ENCODE data around the gene ANXA4. TPM values are rescaled to one million over a fixed set of nuclear protein-coding genes. Genes with fewer than 3 reads are reported as not detected.
"Not testable (repeated sequence)": the region's sequence is repeated elsewhere in the genome, so short reads cannot be mapped to it uniquely, and the experiment has no call there.

Gene ANXA4
- polyA plus RNA-seq, 2 donors = 25.7 to 57.0 TPM

- H3K4me1 ChIP-seq (ENCODE audit: control insufficient read depth in 2 of 2, insufficient read depth in 2 of 2, low read length in 1 of 2) = no peaks in the 10 kb centered on the region
- no peak overlapping the region for H3K27ac ChIP-seq (ENCODE audit: low read depth in 2 of 2, low read length in 1 of 2)
- no peaks in the 10 kb centered on the region for H3K9me3 ChIP-seq (ENCODE audit: control insufficient read depth in 2 of 2, insufficient read depth in 1 of 2, low read depth in 1 of 2, low read length in 1 of 2)
- H3K4me3 ChIP-seq (ENCODE audit: low read depth in 1 of 2, low read length in 2 of 2) = no peak overlapping the region
- 62 to 69% methylated on average over 3 of the region's 3 CpGs for WGBS, 2 donors
- no peaks in the 10 kb centered on the region for H3K36me3 ChIP-seq (ENCODE audit: control insufficient read depth in 2 of 2, insufficient read depth in 2 of 2, low read length in 1 of 2)
- H3K27me3 ChIP-seq (ENCODE audit: control insufficient read depth in 1 of 2, insufficient read depth in 2 of 2, low read length in 2 of 2) = no peaks in the 10 kb centered on the region
Observed at GRCh38 chr2:69703189-69703588, 38.7 kb upstream of the ANXA4 start.

- Histone ChIP-seq H3K27ac (ENCODE audit: low read depth in 2 of 2, low read length in 1 of 2) (peak overlapping the region; percentile 45 to 63), H3K4me3 (ENCODE audit: low read depth in 1 of 2, low read length in 2 of 2) (no peak overlapping the region)
- WGBS, 2 donors = 51 to 70% methylated on average over 5 of the region's 5 CpGs
Observed at GRCh38 chr2:69704446-69704845, 37.5 kb upstream of the ANXA4 start.

GRCh38 chr2:69709290-69709689 lies 32.6 kb upstream of the ANXA4 start:
- Histone ChIP-seq H3K4me1 (ENCODE audit: control insufficient read depth in 2 of 2, insufficient read depth in 2 of 2, low read length in 1 of 2) (peaks cover 0 to under 1% of the 10 kb centered on the region in 2 donors), H3K9me3 (ENCODE audit: control insufficient read depth in 2 of 2, insufficient read depth in 1 of 2, low read depth in 1 of 2, low read length in 1 of 2) (no peaks in the 10 kb centered on the region), H3K27ac (ENCODE audit: low read depth in 2 of 2, low read length in 1 of 2) (no peak overlapping the region), H3K4me3 (ENCODE audit: low read depth in 1 of 2, low read length in 2 of 2) (no peak overlapping the region), H3K27me3 (ENCODE audit: control insufficient read depth in 1 of 2, insufficient read depth in 2 of 2, low read length in 2 of 2) (no peaks in the 10 kb centered on the region), H3K36me3 (ENCODE audit: control insufficient read depth in 2 of 2, insufficient read depth in 2 of 2, low read length in 1 of 2) (no peaks in the 10 kb centered on the region)
- 55 to 75% methylated on average over 5 of the region's 5 CpGs for WGBS, 2 donors

More at GRCh38 chr2:69704446-69704845, 37.5 kb upstream of the ANXA4 start:
- Histone ChIP-seq H3K9me3 (ENCODE audit: control insufficient read depth in 2 of 2, insufficient read depth in 1 of 2, low read depth in 1 of 2, low read length in 1 of 2) (no peaks in the 10 kb centered on the region), H3K27me3 (ENCODE audit: control insufficient read depth in 1 of 2, insufficient read depth in 2 of 2, low read length in 2 of 2) (no peaks in the 10 kb centered on the region), H3K36me3 (ENCODE audit: control insufficient read depth in 2 of 2, insufficient read depth in 2 of 2, low read length in 1 of 2) (no peaks in the 10 kb centered on the region), H3K4me1 (ENCODE audit: control insufficient read depth in 2 of 2, insufficient read depth in 2 of 2, low read length in 1 of 2) (no peaks in the 10 kb centered on the region)

DNA sequence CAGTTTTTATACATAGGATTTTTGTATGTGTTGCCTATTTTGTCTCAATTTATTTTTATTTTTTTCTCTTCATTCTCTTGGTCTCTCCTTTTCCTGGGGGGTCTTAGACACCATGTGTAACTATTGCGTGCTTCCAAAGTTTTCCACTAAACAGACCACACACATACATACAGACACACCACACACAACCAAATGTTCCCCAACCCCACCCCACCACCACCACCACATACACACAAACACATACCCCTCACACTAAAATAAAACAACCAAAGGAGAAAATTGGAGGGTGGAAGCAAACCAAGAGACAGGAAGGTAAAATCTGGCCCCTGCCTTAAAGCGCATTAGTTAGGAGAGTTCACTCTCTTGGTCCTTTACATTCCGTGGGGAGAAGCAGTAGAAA lies 30.0 kb upstream of the ANXA4 start:
- Histone ChIP-seq H3K36me3 (ENCODE audit: control insufficient read depth in 2 of 2, insufficient read depth in 2 of 2, low read length in 1 of 2) (no peaks in the 10 kb centered on the region), H3K4me1 (ENCODE audit: control insufficient read depth in 2 of 2, insufficient read depth in 2 of 2, low read length in 1 of 2) (peaks cover 0 to 4% of the 10 kb centered on the region in 2 donors), H3K27me3 (ENCODE audit: control insufficient read depth in 1 of 2, insufficient read depth in 2 of 2, low read length in 2 of 2) (no peaks in the 10 kb centered on the region), H3K9me3 (ENCODE audit: control insufficient read depth in 2 of 2, insufficient read depth in 1 of 2, low read depth in 1 of 2, low read length in 1 of 2) (no peaks in the 10 kb centered on the region), H3K4me3 (ENCODE audit: low read depth in 1 of 2, low read length in 2 of 2) (no peak overlapping the region), H3K27ac (ENCODE audit: low read depth in 2 of 2, low read length in 1 of 2) (no peak overlapping the region)
- 90 to 96% methylated on average over 3 of the region's 3 CpGs for WGBS, 2 donors

- WGBS, 2 donors = 87 to 93% methylated on average over 6 of the region's 6 CpGs
- H3K4me3 ChIP-seq (ENCODE audit: low read depth in 1 of 2, low read length in 2 of 2) = no peak overlapping the region
- no peaks in the 10 kb centered on the region for H3K27me3 ChIP-seq (ENCODE audit: control insufficient read depth in 1 of 2, insufficient read depth in 2 of 2, low read length in 2 of 2)
- no peak overlapping the region for H3K27ac ChIP-seq (ENCODE audit: low read depth in 2 of 2, low read length in 1 of 2)
- no peaks in the 10 kb centered on the region for H3K9me3 ChIP-seq (ENCODE audit: control insufficient read depth in 2 of 2, insufficient read depth in 1 of 2, low read depth in 1 of 2, low read length in 1 of 2)
- no peaks in the 10 kb centered on the region for H3K36me3 ChIP-seq (ENCODE audit: control insufficient read depth in 2 of 2, insufficient read depth in 2 of 2, low read length in 1 of 2)
- H3K4me1 ChIP-seq (ENCODE audit: control insufficient read depth in 2 of 2, insufficient read depth in 2 of 2, low read length in 1 of 2) = peaks cover 0 to 10% of the 10 kb centered on the region in 2 donors
Observed at GRCh38 chr2:69714024-69714423, 27.9 kb upstream of the ANXA4 start.

DNA sequence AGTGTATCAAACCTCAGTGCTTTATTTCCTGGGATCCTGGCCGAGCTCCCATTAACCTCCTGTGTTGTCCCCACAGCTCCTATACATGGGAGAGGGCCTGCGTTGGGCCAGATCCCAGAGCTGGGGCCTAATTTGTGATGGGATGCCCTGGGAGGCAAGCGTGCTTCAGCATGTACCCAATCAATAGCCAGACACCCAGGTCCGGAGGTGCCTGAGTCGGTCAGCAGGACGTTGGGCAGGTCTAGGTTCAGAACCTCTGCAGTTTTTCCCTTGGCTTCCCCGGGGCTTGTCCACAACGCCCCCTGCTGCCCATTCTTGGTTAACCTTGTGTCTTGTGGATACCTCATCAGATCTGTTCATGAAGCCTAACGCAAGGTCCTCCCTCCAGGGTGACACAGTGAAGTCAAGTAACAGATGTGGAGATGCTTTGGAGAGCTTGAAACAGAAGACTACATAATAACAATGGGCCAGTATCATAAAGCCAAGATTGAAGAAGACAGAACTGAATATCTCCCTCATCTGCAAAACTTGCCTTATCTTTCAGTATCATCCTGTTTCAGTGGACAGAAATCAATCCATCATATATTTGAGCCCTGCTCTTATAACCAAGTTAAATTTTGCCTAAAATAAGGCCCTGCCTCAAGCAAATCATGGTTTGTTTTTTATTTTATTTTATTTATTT lies 27.3 kb upstream of the ANXA4 start:
- H3K27me3 ChIP-seq (ENCODE audit: control insufficient read depth in 1 of 2, insufficient read depth in 2 of 2, low read length in 2 of 2); H3K27ac ChIP-seq (ENCODE audit: low read depth in 2 of 2, low read length in 1 of 2); H3K4me3 ChIP-seq (ENCODE audit: low read depth in 1 of 2, low read length in 2 of 2); H3K36me3 ChIP-seq (ENCODE audit: control insufficient read depth in 2 of 2, insufficient read depth in 2 of 2, low read length in 1 of 2); H3K9me3 ChIP-seq (ENCODE audit: control insufficient read depth in 2 of 2, insufficient read depth in 1 of 2, low read depth in 1 of 2, low read length in 1 of 2); H3K4me1 ChIP-seq (ENCODE audit: control insufficient read depth in 2 of 2, insufficient read depth in 2 of 2, low read length in 1 of 2): not testable (repeated sequence)
- 23 to 25% methylated on average over 9 of the region's 9 CpGs for WGBS, 2 donors

- no peaks in the 10 kb centered on the region for H3K27me3 ChIP-seq (ENCODE audit: control insufficient read depth in 1 of 2, insufficient read depth in 2 of 2, low read length in 2 of 2)
- peaks cover 0 to 10% of the 10 kb centered on the region in 2 donors for H3K4me1 ChIP-seq (ENCODE audit: control insufficient read depth in 2 of 2, insufficient read depth in 2 of 2, low read length in 1 of 2)
- WGBS, 2 donors = 83 to 96% methylated on average over 1 of the region's 1 CpG
- no peak overlapping the region for H3K4me3 ChIP-seq (ENCODE audit: low read depth in 1 of 2, low read length in 2 of 2)
- no peak overlapping the region for H3K27ac ChIP-seq (ENCODE audit: low read depth in 2 of 2, low read length in 1 of 2)
- H3K9me3 ChIP-seq (ENCODE audit: control insufficient read depth in 2 of 2, insufficient read depth in 1 of 2, low read depth in 1 of 2, low read length in 1 of 2) = no peaks in the 10 kb centered on the region
- no peaks in the 10 kb centered on the region for H3K36me3 ChIP-seq (ENCODE audit: control insufficient read depth in 2 of 2, insufficient read depth in 2 of 2, low read length in 1 of 2)
Observed at GRCh38 chr2:69715964-69716363, 26.0 kb upstream of the ANXA4 start.

DNA sequence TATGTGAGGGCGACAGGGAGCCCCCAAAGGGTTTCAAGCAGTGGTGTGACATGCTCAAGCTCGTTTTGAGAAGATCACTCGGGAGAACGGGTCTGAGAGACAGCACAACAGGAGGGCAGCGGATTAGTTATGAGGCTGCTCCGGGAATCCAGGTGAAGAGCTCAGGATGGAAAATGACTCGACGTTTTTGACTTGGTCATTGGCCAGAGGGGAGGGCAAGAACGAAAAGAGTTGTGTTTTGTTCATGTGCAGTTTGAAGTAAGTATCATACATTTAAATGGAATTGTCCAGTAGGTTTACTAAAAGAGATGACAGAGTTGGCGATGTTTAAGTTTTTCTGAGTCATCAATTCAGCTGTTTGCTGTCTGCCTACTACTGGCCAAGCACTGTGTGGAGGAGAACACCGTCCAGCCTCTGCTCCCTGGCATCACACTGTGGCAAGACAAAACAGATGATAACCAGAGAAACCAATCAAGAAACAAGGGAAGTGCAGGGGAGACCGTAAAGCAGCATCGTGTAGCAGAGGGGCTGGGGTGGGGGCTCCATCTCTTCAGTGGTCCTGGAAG lies 25.3 kb upstream of the ANXA4 start:
- H3K36me3 ChIP-seq (ENCODE audit: control insufficient read depth in 2 of 2, insufficient read depth in 2 of 2, low read length in 1 of 2) = no peaks in the 10 kb centered on the region
- H3K27me3 ChIP-seq (ENCODE audit: control insufficient read depth in 1 of 2, insufficient read depth in 2 of 2, low read length in 2 of 2) = no peaks in the 10 kb centered on the region
- peaks cover 0 to 10% of the 10 kb centered on the region in 2 donors for H3K4me1 ChIP-seq (ENCODE audit: control insufficient read depth in 2 of 2, insufficient read depth in 2 of 2, low read length in 1 of 2)
- no peak overlapping the region for H3K27ac ChIP-seq (ENCODE audit: low read depth in 2 of 2, low read length in 1 of 2)
- H3K9me3 ChIP-seq (ENCODE audit: control insufficient read depth in 2 of 2, insufficient read depth in 1 of 2, low read depth in 1 of 2, low read length in 1 of 2) = no peaks in the 10 kb centered on the region
- 54 to 68% methylated on average over 13 of the region's 13 CpGs for WGBS, 2 donors
- no peak overlapping the region for H3K4me3 ChIP-seq (ENCODE audit: low read depth in 1 of 2, low read length in 2 of 2)

- Histone ChIP-seq H3K4me3 (ENCODE audit: low read depth in 1 of 2, low read length in 2 of 2) (no peak overlapping the region), H3K36me3 (ENCODE audit: control insufficient read depth in 2 of 2, insufficient read depth in 2 of 2, low read length in 1 of 2) (no peaks in the 10 kb centered on the region), H3K4me1 (ENCODE audit: control insufficient read depth in 2 of 2, insufficient read depth in 2 of 2, low read length in 1 of 2) (peaks cover 0 to 10% of the 10 kb centered on the region in 2 donors), H3K27ac (ENCODE audit: low read depth in 2 of 2, low read length in 1 of 2) (no peak overlapping the region), H3K27me3 (ENCODE audit: control insufficient read depth in 1 of 2, insufficient read depth in 2 of 2, low read length in 2 of 2) (no peaks in the 10 kb centered on the region), H3K9me3 (ENCODE audit: control insufficient read depth in 2 of 2, insufficient read depth in 1 of 2, low read depth in 1 of 2, low read length in 1 of 2) (no peaks in the 10 kb centered on the region)
- 91 to 93% methylated on average over 2 of the region's 2 CpGs for WGBS, 2 donors
Observed at GRCh38 chr2:69717186-69717585, 24.7 kb upstream of the ANXA4 start.

DNA sequence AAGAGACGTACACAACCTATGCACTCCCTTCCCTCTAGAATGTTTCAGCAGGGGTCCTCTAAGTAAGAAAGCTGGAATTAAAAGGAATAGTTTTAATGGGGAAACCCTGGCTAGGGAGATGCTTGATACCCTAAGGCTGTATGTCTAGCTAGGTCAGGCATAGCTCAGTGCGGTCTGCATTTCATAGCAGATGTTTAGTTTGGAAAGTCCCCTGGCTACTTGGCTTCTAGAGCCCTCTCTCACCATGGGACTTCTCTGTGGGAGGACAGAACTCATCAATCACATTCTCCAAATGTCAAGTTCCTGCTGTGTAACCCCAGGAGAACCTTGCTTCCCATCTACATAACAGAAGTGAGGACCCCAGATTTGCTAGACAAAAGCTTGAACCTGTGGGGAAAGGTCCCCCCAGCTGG lies 24.1 kb upstream of the ANXA4 start:
- 34 to 53% methylated on average over 2 of the region's 2 CpGs for WGBS, 2 donors
- peaks cover 0 to 10% of the 10 kb centered on the region in 2 donors for H3K4me1 ChIP-seq (ENCODE audit: control insufficient read depth in 2 of 2, insufficient read depth in 2 of 2, low read length in 1 of 2)
- no peak overlapping the region for H3K4me3 ChIP-seq (ENCODE audit: low read depth in 1 of 2, low read length in 2 of 2)
- no peaks in the 10 kb centered on the region for H3K9me3 ChIP-seq (ENCODE audit: control insufficient read depth in 2 of 2, insufficient read depth in 1 of 2, low read depth in 1 of 2, low read length in 1 of 2)
- H3K36me3 ChIP-seq (ENCODE audit: control insufficient read depth in 2 of 2, insufficient read depth in 2 of 2, low read length in 1 of 2) = no peaks in the 10 kb centered on the region
- no peak overlapping the region for H3K27ac ChIP-seq (ENCODE audit: low read depth in 2 of 2, low read length in 1 of 2)
- no peaks in the 10 kb centered on the region for H3K27me3 ChIP-seq (ENCODE audit: control insufficient read depth in 1 of 2, insufficient read depth in 2 of 2, low read length in 2 of 2)

Measured in esophagus (tissue), 2 donors.